ENCODE measurements around the gene PNLIP. TPM values are rescaled to one million over a fixed set of nuclear protein-coding genes. Genes with fewer than 3 reads are reported as not detected.

PNLIP gene
- polyA plus RNA-seq, 3 donors = not detected

- DNase-seq (ENCODE audit: low read depth in 3 of 3, low spot score in 2 of 3) = no peak
Measured at GRCh38 chr10:116567335-116567734, 21.6 kb downstream of the PNLIP start.

GRCh38 chr10:116574797-116575196 is 29.1 kb downstream of the PNLIP start:
- DNase-seq (ENCODE audit: low read depth in 3 of 3, low spot score in 2 of 3) = no peak

GRCh38 chr10:116587878-116588591 is 42.3 kb downstream of the PNLIP start:
- no peak for DNase-seq (ENCODE audit: low read depth in 3 of 3, low spot score in 2 of 3)

GRCh38 chr10:116588995-116589394 is 43.3 kb downstream of the PNLIP start:
- DNase-seq (ENCODE audit: low read depth in 3 of 3, low spot score in 2 of 3) = no peak

- no peak for DNase-seq (ENCODE audit: low read depth in 3 of 3, low spot score in 2 of 3)
Measured at GRCh38 chr10:116589926-116590325, 44.2 kb downstream of the PNLIP start.

DNA sequence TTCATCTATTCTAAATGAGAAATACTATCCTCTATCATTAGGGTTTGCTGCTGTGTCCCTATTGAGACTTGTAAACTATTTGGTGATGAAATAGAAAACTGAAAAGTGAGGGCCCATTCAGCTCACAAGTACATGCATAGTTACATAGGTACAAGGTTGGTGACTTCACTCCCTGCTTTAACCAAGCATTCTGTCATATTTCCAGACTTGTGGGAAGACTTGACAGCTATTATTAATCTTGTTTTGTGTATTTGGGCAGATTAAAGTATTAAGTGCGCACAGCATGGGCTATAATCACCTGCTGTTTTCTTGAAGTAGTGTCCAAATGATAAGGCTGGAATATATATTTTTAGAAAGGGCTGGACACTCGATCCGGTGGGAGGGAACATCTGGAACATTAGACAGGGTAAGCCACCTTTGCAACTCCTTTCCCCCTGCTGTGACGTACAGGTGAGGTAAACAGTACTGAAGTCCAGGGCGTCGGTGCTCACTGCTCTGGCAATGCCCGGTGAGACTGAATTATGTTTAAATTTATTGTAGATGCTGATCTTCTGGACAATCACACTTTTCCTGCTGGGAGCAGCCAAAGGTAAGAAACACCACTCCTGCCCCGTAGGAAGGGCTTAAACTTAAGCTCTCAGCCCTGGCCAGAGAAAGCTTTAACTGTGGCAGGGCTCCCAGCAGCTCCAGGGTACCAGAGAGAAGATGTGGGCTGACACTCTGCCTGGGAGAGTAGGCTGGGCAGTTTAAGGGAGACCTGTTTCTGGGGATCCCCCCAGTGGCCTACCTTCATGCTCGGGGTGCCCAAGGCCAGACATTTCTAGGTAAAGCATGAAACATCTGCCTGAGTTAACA is 45.1 kb downstream of the PNLIP start, which contains the start of gene PNLIPRP1:
Gene PNLIPRP1, plus strand, starts transcription at position 370 of the 855 bp plus-strand sequence. Its CDS starts 171 bp downstream, at position 541.
- DNase-seq (ENCODE audit: low read depth in 3 of 3, low spot score in 2 of 3) = no peak

GRCh38 chr10:116593139-116593740 is 47.5 kb downstream of the PNLIP start:
- DNase-seq (ENCODE audit: low read depth in 3 of 3, low spot score in 2 of 3) = no peak

DNA sequence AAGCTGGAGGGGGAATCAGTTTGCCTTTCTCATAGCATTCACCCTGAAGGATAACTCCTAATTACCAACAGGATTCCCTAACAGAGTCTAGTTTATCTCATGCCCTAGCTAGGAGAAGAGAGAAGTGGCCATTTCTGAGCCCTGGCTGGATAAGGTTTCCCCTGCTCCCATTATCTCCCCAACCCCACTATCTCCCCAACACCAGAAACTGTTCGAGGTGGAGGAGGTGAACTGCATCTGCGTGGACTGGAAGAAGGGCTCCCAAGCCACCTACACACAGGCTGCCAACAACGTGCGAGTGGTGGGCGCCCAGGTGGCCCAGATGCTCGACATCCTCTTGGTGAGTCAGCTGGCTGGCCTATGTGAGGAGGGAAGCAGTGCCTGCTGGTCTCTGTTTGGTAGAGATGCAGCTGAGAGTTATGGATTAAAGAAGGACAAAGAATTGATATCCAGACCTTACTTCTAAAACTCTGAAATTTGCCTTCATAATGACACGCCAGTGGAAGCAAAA is 48.8 kb downstream of the PNLIP start:
- DNase-seq (ENCODE audit: low read depth in 3 of 3, low spot score in 2 of 3) = no peak

DNA sequence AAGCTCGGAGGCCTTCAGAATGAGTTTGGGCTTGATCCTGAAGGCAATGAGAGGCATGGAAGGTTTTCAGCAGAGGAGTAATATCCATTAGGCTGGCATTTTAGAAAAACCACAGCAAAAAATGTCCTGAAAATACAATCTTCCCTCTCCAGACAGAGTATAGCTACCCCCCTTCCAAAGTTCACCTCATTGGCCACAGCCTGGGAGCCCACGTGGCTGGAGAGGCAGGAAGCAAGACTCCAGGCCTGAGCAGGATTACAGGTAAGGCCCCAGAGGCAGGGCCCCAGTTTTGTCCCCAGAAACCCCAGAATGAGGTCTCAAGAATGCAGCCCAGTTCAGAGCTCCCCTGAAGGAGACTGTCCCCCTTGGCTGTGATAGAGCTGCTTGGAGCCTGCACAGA is 50.3 kb downstream of the PNLIP start:
- no peak for DNase-seq (ENCODE audit: low read depth in 3 of 3, low spot score in 2 of 3)

DNA sequence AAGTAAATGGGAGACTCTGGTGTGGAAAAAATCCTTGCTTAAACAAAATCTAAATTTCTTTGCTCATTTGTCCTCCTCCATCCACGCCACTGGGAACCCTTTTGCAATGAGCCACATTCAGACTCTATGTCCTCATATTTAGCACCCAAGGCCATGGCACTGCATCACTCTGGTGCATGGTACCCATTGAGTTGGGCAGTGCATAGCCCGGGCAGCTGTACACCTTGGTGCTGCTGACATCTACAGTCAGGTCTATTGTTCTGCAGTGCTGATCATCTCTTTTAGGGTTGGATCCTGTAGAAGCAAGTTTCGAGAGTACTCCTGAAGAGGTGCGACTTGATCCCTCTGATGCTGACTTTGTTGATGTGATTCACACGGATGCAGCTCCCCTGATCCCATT is 51.8 kb downstream of the PNLIP start:
- DNase-seq (ENCODE audit: low read depth in 3 of 3, low spot score in 2 of 3) = no peak

DNA sequence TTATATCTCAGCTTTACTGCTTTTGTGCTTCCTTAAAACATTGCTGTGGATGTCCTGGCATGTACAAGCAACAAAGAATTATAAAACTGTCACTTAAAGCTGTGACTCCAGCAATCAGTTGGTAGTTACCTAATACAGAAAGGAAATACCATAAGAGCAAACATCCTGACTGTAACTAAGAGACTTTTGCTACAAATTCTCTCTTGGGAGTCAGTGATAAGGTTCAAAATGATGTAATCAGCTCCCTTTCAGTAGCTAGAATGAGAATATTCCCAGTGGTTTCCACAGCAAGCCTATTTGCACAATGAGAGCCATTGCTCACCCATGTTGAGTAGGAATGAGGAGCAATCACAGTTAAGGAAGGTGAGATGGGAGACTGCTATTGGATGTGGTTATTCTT is 52.6 kb downstream of the PNLIP start:
- DNase-seq (ENCODE audit: low read depth in 3 of 3, low spot score in 2 of 3) = no peak

DNA sequence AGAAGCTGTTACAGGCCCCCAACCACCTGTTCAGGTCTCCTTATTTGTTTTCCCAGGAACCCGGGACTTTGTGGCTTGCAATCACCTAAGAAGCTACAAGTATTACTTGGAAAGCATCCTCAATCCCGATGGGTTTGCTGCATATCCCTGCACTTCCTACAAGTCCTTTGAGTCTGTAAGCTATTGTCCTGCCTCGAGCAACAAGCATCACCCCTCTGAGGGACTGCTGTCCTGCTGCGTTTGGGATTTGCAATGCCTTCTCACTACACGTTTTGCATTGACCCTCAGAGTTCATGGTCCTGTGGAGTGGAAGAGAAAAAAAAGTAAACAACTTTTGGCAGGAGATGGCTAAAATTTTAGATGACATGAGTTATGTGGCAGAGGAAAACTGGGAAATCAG is 54.3 kb downstream of the PNLIP start:
- DNase-seq (ENCODE audit: low read depth in 3 of 3, low spot score in 2 of 3) = no peak

DNA sequence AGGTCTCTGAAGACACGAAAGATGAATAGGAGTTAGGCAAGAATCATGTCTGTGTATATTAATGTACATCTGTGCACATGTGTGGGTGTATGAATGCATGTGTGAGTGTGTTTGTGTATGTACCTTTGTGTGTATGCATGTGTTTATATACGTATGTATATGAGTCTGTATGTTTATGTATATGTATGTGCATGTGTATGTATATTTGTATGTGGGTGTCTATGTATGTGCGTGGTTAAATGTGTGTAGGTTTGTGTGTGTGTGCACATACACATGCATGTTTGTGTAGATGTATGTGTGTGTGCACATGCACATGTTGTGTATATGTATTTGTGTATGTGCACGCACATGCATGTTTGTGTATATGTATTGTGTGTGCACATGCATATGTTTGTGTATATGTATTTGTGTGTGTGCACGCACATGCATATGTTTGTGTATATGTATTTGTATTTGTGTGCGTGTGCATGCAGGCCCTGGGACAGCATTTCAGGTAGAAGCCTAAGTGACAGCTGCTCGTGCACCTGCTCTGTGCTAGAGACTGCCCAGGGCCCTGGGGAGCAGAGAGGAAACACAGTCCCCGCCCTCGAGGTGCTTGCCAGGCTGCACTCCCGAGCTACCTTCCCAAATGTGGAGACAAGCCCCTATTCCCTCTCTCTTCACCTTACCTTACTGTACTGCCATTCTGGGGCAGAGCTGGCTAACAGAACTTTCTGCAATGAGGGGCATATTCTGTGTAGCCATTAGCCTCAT is 57.1 kb downstream of the PNLIP start:
- DNase-seq (ENCODE audit: low read depth in 3 of 3, low spot score in 2 of 3) = no peak

DNA sequence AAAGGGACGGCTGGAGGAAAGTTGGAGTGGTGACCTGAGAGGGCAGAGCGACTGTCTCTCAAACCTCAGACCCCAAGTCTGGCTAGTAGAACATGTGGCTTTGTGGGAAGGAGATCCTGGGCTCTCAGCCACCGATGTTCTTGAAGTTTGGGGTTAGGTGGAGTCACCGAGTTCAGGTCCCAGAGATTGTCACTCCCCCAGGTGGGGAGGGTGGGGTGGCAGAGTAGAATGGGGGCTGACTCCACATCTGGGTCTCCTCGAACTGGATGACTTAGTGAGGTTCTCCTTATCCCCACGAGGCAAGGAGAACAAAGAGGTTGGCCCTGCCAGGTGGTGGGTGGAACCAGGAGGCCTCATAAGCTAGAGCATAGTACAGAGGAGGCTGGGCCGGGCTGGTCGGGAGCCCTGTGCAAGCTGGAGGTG is 60.3 kb downstream of the PNLIP start:
- DNase-seq (ENCODE audit: low read depth in 3 of 3, low spot score in 2 of 3) = no peak

DNA sequence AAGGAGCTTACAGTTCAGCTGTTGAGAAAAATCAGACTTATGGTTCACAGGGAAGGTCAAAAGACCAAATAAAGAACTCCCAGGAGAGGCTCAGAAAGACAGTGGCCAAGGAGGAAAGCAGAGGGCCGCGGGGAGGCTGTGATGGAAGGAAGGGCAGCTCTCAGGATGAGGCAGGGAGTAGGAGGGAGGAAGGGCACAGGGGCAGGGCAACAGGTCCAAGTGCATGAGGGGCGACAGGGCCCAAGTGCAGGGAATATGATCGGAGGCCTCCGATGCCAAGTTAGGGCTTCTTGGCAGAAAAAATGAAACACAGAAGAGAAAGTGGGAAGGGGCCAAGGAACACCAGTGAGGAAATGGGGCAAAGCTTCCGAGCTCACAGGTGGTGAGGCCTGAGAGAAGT is 61.6 kb downstream of the PNLIP start:
- no peak for DNase-seq (ENCODE audit: low read depth in 3 of 3, low spot score in 2 of 3)

DNA sequence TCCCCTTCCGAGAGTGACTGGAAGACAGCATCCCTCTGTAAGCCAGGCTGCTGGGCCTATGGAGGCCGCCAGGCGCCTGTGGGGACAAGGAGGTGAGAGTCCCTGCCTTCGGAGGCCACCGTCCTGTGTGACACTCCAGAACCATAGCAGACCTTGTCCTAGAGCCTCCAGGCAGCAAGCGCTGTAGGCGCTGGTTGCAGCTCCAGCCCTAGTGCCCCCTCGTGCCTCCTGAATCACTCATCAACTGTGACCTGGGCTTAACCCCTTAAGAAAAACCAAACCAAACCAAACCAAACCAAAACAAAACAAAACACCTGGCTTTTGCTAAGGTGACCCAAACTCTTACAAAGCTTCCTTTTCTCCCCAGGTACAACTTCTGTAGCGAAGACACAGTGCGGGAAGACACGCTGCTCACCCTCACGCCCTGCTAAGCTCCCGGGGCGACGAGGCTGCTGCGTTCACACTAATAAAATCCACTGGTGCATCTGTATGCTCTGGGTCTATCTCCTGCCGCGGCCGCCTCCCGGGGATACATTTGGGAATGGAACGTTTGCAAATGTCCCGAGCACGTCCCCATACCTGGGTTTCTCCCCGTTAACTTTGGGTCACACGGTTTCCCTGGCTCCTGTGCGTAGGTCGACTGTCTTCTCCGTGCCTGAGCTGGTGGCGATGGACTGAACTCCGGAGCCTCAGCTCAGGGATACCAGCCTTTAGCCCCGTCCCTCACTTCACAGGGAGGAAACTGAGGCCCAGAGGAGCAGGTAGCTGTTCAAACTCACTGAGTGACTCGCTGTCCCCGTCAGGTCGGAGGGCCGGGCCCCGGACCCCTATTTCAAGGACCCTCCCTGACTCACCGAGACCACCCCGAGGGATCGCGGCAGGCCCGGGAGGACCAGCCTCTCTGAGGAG is 63.2 kb downstream of the PNLIP start:
- no peak for DNase-seq (ENCODE audit: low read depth in 3 of 3, low spot score in 2 of 3)

- no peak for DNase-seq (ENCODE audit: low read depth in 3 of 3, low spot score in 2 of 3)
Measured at GRCh38 chr10:116610443-116611152, 64.9 kb downstream of the PNLIP start.

DNA sequence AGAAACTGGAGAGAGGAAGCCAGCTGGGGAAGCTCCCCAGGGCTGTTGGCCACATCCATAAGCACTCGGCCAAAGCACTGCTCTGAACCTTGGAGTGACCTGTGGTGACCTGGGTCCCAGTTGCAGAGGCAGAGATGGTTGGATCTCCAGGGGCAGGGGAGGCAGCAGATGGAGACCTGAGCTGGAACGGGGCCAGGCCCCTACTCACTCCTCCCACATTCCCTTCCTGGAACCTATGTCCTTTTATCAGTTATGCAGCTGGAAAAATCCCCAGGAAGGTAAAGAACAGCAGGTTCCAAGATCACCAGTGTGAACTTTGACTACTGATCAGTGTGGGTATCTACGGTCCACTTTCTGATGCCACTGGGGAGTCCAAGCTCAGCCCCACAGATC is 65.4 kb downstream of the PNLIP start:
- DNase-seq (ENCODE audit: low read depth in 3 of 3, low spot score in 2 of 3) = no peak
